ENCODE measurements around the gene TRIP6.
"Not testable (repeated sequence)": the region's sequence is repeated elsewhere in the genome, so short reads cannot be mapped to it uniquely, and the experiment has no call there.

Gene TRIP6

GRCh38 chr7:100893910-100894721 is 26.9 kb downstream of the TRIP6 start:
- Histone ChIP-seq H3K4me3 (peak overlapping the region; percentile 50), H3K27me3 (ENCODE audit: low read depth) (peaks cover 4% of the 10 kb centered on the region; the same call in 1 of the 2 replicates), H3K36me3 (replicated peaks) (peaks cover 2% of the 10 kb centered on the region), H3K4me1 (peaks cover 13% of the 10 kb centered on the region), H3K9me3 (no peaks in the 10 kb centered on the region)
- in situ Hi-C loops (cut with MboI; ENCODE audit: low sequenced_read_pairs): loop anchor here (5.0 to 10.0 kb wide), 2 partner anchors 168 to 401 kb away; no protein-coding TSS in a partner anchor
- DNase-seq (ENCODE audit: low spot score in 2 of 2): no peak

DNA sequence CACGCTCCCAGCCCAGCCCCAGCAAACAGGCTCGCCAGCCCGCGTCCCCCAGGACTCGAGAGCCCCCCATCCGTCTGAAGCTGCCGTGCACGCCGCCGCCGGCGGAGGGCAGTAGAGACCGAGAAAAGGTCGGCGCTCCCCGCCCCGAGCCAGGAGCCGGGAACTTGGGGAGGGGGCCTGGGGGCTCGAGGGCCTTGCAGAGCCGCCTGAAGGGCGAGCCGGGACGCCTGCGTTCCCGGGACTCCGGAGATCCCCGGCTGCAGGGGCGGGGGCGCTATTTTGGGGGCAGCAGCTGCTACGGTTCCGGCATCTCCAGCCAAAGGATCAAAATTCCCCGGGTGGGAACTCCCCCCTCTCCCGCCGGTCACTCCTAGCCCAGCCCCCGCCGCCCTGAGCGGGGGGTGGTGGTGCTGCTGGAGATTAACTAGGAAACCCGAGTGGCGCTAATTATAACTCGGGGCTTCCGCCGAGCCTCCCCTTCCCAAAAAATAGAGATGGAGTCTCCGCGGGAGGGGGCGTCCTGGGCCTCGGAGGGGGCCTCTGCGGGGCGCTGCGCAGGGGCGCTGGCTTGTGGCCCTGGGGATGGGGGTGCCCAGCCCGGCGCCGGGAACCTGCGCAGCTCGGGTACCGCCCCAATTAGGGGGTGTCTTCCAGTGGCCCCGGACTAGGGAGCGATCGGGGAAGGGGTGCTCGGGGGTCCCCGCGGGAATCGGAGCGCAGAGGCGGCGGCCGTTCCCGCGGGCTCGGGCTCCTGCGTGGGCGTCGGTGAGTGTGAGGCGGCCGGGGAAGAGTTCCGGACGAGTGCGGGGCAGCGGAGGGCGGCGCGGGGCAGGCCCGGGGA is 27.9 kb downstream of the TRIP6 start:
- in situ Hi-C loops (cut with MboI; ENCODE audit: low sequenced_read_pairs): loop anchor here (5.0 to 10.0 kb wide), 2 partner anchors 167 to 400 kb away; no protein-coding TSS in a partner anchor
- H3K4me1 ChIP-seq: peaks cover 10% of the 10 kb centered on the region
- DNase-seq (ENCODE audit: low spot score in 2 of 2): peak; percentile 27 to 86
- peak overlapping the region; percentile 50 for H3K4me3 ChIP-seq
- no peaks in the 10 kb centered on the region for H3K36me3 ChIP-seq (replicated peaks)
- H3K9me3 ChIP-seq: no peaks in the 10 kb centered on the region
- peaks cover 4% of the 10 kb centered on the region; the same call in 1 of the 2 replicates for H3K27me3 ChIP-seq (ENCODE audit: low read depth)

DNA sequence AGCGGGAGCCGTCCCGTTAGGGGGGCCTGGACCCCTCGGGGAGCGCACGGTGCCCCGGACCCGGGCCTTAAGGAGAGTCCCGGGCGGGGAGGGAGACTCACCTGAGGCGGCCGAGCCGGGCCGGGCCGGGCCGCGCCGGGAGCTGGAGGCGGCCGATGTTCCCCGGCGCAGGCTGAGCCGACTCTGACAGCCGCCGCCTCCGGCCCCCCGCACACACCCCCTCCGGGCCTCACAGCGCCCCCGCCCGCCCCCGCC is 28.4 kb downstream of the TRIP6 start, which contains the start of gene ACHE:
Gene ACHE (minus strand): TSS at position 188 of the 255 bp plus-strand sequence. CDS start 1,656 bp downstream, outside the sequence.
- Histone ChIP-seq H3K4me3 (peak within 1 kb of the TSS; percentile 50), H3K4me1 (peaks cover 5% of the 10 kb centered on the region), H3K9me3 (no peaks in the 10 kb centered on the region), H3K36me3 (replicated peaks) (no peaks in the 10 kb centered on the region), H3K27me3 (ENCODE audit: low read depth) (peaks cover 4% of the 10 kb centered on the region; the same call in 1 of the 2 replicates)
- peak in 1 of 2 experiments; percentile 47 for DNase-seq (ENCODE audit: low spot score in 2 of 2)
- in situ Hi-C loops (cut with MboI; ENCODE audit: low sequenced_read_pairs): loop anchor here (10.0 kb wide), 1 partner anchor 399 kb away; no protein-coding TSS in a partner anchor

DNA sequence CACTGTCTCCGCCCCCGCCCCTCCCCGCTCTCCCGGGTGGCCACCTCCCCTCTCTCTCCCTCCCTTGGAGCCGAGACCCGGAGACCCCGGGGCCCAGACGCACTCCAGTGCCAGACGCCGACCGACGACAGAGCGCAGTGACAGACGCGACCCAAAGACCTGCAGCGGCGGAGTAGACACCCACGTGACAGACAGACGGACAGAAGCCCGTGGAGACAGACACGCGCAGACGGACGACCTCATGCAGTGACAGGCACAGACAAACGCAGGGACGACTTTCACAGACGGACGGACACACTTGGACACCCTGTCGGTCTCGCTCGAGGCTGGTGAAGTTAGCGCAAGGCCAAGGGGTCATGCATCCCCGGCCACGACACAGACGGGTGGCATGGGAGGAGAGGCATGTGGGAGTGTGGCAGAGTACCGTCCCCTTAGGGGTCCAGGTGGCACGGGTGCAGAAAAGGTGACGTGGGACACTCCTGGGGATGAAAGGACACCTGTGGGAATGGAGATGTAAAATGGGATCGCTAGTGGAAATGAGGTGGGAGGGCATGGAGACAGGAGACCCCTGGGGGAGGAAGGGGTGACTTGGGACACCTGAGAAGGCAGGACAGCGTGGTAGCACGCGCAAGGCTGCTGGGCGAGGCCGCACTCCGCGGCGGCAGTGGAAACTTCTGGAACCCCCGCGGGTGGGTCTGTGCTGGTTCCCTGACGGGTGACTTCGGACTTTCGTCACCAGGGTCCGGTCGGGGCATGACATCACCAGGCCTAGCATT is 29.0 kb downstream of the TRIP6 start:
- Histone ChIP-seq H3K9me3 (no peaks in the 10 kb centered on the region), H3K27me3 (ENCODE audit: low read depth) (peaks cover 4% of the 10 kb centered on the region; the same call in 1 of the 2 replicates), H3K36me3 (replicated peaks) (no peaks in the 10 kb centered on the region), H3K4me1 (peaks cover 4% of the 10 kb centered on the region), H3K4me3 (peak overlapping the region; percentile 50)
- DNase-seq (ENCODE audit: low spot score in 2 of 2): peak in 1 of 2 experiments; percentile 83
- in situ Hi-C loops (cut with MboI; ENCODE audit: low sequenced_read_pairs): loop anchor here (10.0 kb wide), 1 partner anchor 399 kb away; no protein-coding TSS in a partner anchor

DNA sequence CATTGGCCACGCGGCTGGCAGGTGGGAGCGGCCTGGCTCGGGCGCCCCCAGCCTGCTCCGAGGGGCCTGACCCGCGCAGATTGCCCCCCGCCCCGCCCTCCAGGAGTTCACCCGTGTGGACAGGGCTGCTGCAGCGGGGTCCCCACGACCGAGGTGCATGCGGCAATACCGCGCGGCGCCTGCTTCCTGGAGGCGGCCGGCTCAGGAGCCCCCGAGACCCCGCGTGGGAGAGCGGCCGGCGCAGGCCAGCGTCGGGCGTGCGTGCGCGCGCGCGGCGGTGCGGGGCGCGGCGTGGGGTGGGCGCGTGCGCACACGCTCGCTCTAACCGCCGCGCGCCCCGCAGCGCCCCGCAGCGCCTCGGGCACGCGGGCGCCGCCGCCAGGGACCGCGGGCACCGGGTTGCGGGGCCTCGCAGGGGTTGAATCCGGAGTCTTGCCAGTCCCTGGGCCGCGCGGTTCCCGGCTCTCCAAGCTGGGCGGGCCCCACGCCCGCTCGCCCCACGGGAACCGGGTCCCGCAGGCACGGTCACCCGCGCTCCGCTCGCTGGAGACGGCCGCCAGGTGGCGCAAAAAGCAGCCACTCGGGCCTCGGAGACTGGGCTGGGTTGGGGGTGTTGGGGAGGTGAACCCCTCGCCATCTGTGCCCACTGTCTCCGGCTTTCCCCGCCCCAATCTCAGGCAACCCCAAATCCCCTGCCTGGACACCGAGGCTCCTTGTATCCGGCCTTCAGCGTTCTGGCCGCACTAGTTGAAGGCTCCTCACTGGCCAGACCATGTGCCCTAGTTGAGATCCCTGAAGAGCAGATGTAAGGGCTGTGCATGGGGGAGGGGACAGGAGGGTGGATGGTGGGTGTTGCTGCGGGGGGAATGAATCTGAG is 29.8 kb downstream of the TRIP6 start:
- in situ Hi-C loops (cut with MboI; ENCODE audit: low sequenced_read_pairs): loop anchor here (10.0 kb wide), 1 partner anchor 398 kb away; no protein-coding TSS in a partner anchor
- Histone ChIP-seq H3K4me1 (peaks cover 4% of the 10 kb centered on the region), H3K36me3 (replicated peaks) (no peaks in the 10 kb centered on the region), H3K9me3 (no peaks in the 10 kb centered on the region), H3K27me3 (ENCODE audit: low read depth) (peaks cover 4% of the 10 kb centered on the region; the same call in 1 of the 2 replicates), H3K4me3 (peak overlapping the region; percentile 50)
- peak in 1 of 2 experiments; percentile 41 for DNase-seq (ENCODE audit: low spot score in 2 of 2)

DNA sequence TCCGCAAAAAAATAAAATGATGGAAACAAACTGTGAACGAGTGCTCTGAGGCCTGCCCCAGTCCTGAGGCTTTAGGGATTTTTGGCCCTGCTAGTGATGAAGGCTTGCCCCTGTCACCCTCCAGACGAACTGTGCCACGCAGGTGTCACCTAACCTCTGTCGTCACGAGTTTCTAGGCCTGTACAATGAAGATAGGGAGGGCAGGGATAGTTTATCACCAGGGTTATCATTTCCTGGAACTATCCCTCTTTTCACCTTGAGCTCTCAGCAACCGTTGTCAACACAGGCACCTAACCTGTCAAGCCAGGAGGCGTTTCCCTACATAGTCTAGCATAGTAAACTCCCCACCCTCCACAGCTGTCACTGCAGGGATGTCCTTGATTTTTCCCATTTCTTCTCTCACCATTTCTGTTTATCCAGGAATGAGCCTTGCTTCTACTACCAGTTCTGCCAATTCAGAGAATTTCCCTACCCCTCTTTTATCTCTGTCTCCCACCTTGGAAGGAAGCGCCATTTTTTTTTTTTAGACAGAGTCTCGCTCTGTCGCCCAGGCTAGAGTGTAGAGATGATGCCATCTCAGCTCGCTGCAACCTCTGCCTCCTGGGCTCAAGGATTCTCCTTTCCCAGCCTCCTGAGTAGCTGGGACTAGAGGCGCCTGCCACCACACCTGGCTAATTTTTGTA is 30.7 kb downstream of the TRIP6 start:
- peaks cover 4% of the 10 kb centered on the region; the same call in 1 of the 2 replicates for H3K27me3 ChIP-seq (ENCODE audit: low read depth)
- H3K9me3 ChIP-seq: no peaks in the 10 kb centered on the region
- peaks cover 4% of the 10 kb centered on the region for H3K4me1 ChIP-seq
- no peak for DNase-seq (ENCODE audit: low spot score in 2 of 2)
- in situ Hi-C loops (cut with MboI; ENCODE audit: low sequenced_read_pairs): loop anchor here (10.0 kb wide), 1 partner anchor 397 kb away; no protein-coding TSS in a partner anchor
- H3K4me3 ChIP-seq: no peak overlapping the region
- no peaks in the 10 kb centered on the region for H3K36me3 ChIP-seq (replicated peaks)

DNA sequence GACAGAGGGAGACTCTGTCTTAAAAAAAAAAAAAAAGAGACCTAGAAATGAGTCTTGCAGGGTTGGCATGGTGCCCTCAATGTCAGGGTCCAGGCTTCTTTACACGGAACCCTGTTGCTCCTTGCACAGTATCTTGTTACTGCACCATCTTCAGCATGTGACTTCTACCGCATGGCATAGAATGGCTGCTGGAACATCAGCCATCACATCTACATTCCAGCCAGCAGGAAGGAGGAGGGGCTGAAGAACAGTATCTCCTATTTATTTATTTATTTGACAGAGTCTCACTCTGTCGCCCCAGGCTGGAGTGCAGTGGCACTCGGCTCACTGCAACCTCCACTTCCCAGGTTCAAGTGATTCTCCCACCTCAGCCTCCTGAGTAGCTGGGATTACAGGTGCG is 32.2 kb downstream of the TRIP6 start:
- in situ Hi-C loops (cut with MboI; ENCODE audit: low sequenced_read_pairs): loop anchor here (10.0 kb wide), 1 partner anchor 395 kb away; no protein-coding TSS in a partner anchor
- H3K27me3 ChIP-seq (ENCODE audit: low read depth): peaks cover 4% of the 10 kb centered on the region; the same call in 1 of the 2 replicates

DNA sequence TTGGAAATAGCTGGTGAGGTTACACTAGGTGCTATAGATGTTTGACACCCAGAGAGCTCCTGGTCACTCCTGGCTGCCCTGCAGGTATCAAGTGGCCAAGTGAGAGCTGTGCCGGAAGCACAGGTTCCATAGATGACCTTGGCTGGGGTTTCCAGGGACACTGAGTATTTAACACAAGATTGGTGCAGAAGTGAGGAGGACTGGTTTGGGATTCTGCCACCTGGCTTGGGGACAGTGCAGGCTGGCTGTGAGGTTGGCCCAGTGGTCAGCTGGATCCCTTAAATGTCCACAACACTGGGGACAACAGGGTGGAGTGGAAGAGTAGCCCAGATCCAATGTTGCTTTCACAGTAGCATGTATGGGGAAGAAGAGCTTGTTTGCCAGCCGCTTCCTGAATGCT is 33.8 kb downstream of the TRIP6 start:
- in situ Hi-C loops (cut with MboI; ENCODE audit: low sequenced_read_pairs): no loop called here
- no peaks in the 10 kb centered on the region for H3K9me3 ChIP-seq
- DNase-seq (ENCODE audit: low spot score in 2 of 2): no peak
- H3K4me1 ChIP-seq: peaks cover 4% of the 10 kb centered on the region
- peaks cover 4% of the 10 kb centered on the region; the same call in 1 of the 2 replicates for H3K27me3 ChIP-seq (ENCODE audit: low read depth)
- H3K36me3 ChIP-seq (replicated peaks): no peaks in the 10 kb centered on the region
- H3K4me3 ChIP-seq: no peak overlapping the region

More for the DNA sequence above, 32.2 kb downstream of the TRIP6 start:
- peaks cover 4% of the 10 kb centered on the region for H3K4me1 ChIP-seq
- H3K4me3 ChIP-seq: no peak overlapping the region
- H3K36me3 ChIP-seq (replicated peaks): no peaks in the 10 kb centered on the region
- no peaks in the 10 kb centered on the region for H3K9me3 ChIP-seq
- no peak for DNase-seq (ENCODE audit: low spot score in 2 of 2)

DNA sequence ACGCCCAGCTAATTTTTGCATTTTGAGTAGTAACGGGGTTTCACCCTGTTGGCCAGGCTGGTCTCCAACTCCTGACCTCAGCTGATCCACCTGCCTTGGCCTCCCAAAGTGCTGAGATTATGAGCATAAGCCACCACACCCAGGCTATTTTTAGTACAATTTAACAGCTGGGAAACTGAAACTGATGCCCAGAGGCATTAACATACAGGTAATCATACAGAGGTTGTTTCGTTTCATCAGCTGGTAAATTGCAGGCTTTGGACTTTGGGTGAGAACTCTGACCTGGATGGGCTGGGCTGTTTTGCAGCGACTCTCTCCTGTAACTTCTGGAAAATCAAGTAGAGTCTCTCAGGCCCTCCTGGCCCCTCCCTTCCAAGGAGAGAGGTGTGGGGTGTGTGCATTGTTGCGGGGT is 34.7 kb downstream of the TRIP6 start:
- Histone ChIP-seq H3K9me3 (no peaks in the 10 kb centered on the region), H3K36me3 (replicated peaks) (no peaks in the 10 kb centered on the region), H3K4me1 (no peaks in the 10 kb centered on the region), H3K27me3 (ENCODE audit: low read depth) (no peaks in the 10 kb centered on the region), H3K4me3 (no peak overlapping the region)
- no peak for DNase-seq (ENCODE audit: low spot score in 2 of 2)
- in situ Hi-C loops (cut with MboI; ENCODE audit: low sequenced_read_pairs): no loop called here

- Histone ChIP-seq H3K9me3 (no peaks in the 10 kb centered on the region), H3K4me1 (no peaks in the 10 kb centered on the region), H3K4me3 (no peak overlapping the region), H3K36me3 (replicated peaks) (no peaks in the 10 kb centered on the region), H3K27me3 (ENCODE audit: low read depth) (no peaks in the 10 kb centered on the region)
- in situ Hi-C loops (cut with MboI; ENCODE audit: low sequenced_read_pairs): no loop called here
- no peak for DNase-seq (ENCODE audit: low spot score in 2 of 2)
These were observed 35.5 kb downstream of the TRIP6 start for GRCh38 chr7:100902638-100903037.

DNA sequence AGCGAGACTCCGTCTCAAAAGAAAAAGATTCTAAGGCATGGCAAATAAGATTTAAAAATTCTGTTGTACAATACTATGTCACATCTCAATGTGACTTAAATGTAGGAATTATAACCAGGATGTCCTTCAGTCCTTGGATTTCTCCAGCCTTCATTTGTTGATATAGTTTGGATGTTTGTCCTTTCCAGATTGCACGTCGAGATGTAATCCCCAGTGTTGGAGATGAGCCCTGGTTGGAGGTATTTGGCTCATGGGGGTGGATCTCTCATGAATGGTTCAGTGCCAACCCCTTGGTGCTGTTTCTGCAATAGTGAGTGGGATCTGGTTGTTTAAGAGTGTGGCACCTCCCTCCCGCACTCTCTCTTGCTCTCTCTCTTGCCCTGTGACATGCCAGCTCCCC is 41.3 kb downstream of the TRIP6 start:
- no peak overlapping the region for H3K4me3 ChIP-seq
- H3K27me3 ChIP-seq (ENCODE audit: low read depth): no peaks in the 10 kb centered on the region
- H3K4me1 ChIP-seq: no peaks in the 10 kb centered on the region
- in situ Hi-C loops (cut with MboI; ENCODE audit: low sequenced_read_pairs): no loop called here
- no peaks in the 10 kb centered on the region for H3K9me3 ChIP-seq
- H3K36me3 ChIP-seq (replicated peaks): no peaks in the 10 kb centered on the region
- no peak for DNase-seq (ENCODE audit: low spot score in 2 of 2)

- H3K36me3 ChIP-seq (replicated peaks); H3K9me3 ChIP-seq; in situ Hi-C loops (cut with MboI; ENCODE audit: low sequenced_read_pairs); H3K27me3 ChIP-seq (ENCODE audit: low read depth); DNase-seq (ENCODE audit: low spot score in 2 of 2); H3K4me1 ChIP-seq; H3K4me3 ChIP-seq: not testable (repeated sequence)
These were observed 43.3 kb downstream of the TRIP6 start for GRCh38 chr7:100910443-100910842.
